ENCODE measurements around the gene BRI3. TPM values are rescaled to one million over a fixed set of nuclear protein-coding genes. Genes with fewer than 3 reads are reported as not detected.

BRI3 gene
- total and polyA plus RNA-seq, 2 of the 13 experiments (the other 11 are each of a cell fraction or from before 2014, with no cell fraction given): 54.0 to 103 TPM

- no peak for TF ChIP-seq SP1 (IDR thresholded peaks at IDR 0.05)
- no peak for TF ChIP-seq SP1 (CRISPR knock-in tag; IDR thresholded peaks at IDR 0.05)
- TF ChIP-seq ZNF782 (CRISPR knock-in tag; IDR thresholded peaks at IDR 0.05; ENCODE audit: borderline replicate concordance): no peak; the same call in 1 of the 2 replicates
- no peak for TF ChIP-seq ADNP (CRISPR knock-in tag; IDR thresholded peaks at IDR 0.05)
- TF ChIP-seq SRF (IDR thresholded peaks at IDR 0.05; ENCODE audit: low read depth, low read length): no peak
- TF ChIP-seq ZSCAN21 (CRISPR knock-in tag; IDR thresholded peaks at IDR 0.05; ENCODE audit: borderline replicate concordance): peak; percentile 36; the same call in 1 of the 2 replicates
- peak; percentile 69; the same call in 1 of the 2 replicates for TF ChIP-seq MEF2D (CRISPR knock-in tag; IDR thresholded peaks at IDR 0.05)
- no peak for TF ChIP-seq TCF7 (IDR thresholded peaks at IDR 0.05; ENCODE audit: low read depth)
- TF ChIP-seq, protein P1, sequence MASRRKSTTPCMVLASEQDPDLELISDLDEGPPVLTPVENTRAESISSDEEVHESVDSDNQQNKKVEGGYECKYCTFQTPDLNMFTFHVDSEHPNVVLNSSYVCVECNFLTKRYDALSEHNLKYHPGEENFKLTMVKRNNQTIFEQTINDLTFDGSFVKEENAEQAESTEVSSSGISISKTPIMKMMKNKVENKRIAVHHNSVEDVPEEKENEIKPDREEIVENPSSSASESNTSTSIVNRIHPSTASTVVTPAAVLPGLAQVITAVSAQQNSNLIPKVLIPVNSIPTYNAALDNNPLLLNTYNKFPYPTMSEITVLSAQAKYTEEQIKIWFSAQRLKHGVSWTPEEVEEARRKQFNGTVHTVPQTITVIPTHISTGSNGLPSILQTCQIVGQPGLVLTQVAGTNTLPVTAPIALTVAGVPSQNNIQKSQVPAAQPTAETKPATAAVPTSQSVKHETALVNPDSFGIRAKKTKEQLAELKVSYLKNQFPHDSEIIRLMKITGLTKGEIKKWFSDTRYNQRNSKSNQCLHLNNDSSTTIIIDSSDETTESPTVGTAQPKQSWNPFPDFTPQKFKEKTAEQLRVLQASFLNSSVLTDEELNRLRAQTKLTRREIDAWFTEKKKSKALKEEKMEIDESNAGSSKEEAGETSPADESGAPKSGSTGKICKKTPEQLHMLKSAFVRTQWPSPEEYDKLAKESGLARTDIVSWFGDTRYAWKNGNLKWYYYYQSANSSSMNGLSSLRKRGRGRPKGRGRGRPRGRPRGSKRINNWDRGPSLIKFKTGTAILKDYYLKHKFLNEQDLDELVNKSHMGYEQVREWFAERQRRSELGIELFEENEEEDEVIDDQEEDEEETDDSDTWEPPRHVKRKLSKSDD (CRISPR knock-in tag; IDR thresholded peaks at IDR 0.05; ENCODE audit: low read depth): peak; percentile 77; the same call in 1 of the 2 replicates
- no peak for TF ChIP-seq POLR2A (IDR thresholded peaks at IDR 0.05; ENCODE audit: insufficient read depth in 1 of 2, low read depth in 2 of 2, low read length in 2 of 2)
- no peak for TF ChIP-seq NFATC3 (CRISPR knock-in tag; IDR thresholded peaks at IDR 0.05)
- TF ChIP-seq E2F2 (CRISPR knock-in tag; IDR thresholded peaks at IDR 0.05; ENCODE audit: borderline replicate concordance): no peak
- TF ChIP-seq, protein P2, sequence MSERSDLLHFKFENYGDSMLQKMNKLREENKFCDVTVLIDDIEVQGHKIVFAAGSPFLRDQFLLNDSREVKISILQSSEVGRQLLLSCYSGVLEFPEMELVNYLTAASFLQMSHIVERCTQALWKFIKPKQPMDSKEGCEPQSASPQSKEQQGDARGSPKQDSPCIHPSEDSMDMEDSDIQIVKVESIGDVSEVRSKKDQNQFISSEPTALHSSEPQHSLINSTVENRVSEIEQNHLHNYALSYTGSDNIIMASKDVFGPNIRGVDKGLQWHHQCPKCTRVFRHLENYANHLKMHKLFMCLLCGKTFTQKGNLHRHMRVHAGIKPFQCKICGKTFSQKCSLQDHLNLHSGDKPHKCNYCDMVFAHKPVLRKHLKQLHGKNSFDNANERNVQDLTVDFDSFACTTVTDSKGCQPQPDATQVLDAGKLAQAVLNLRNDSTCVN (CRISPR knock-in tag; IDR thresholded peaks at IDR 0.05; ENCODE audit: borderline replicate concordance): 0 out of 2 replicates have a peak, but pooled peaks have one; percentile 42
- no peak for TF ChIP-seq MAZ (IDR thresholded peaks at IDR 0.05; ENCODE audit: borderline replicate concordance, low read depth, low read length)
- TF ChIP-seq MAZ (CRISPR knock-in tag; IDR thresholded peaks at IDR 0.05; ENCODE audit: low read depth): peak; percentile 45; the same call in 1 of the 2 replicates
- TF ChIP-seq ZNF546 (CRISPR knock-in tag; conservative IDR thresholded peaks at IDR 0.05): no peak
- TF ChIP-seq ZNF598 (CRISPR knock-in tag; IDR thresholded peaks at IDR 0.05; ENCODE audit: borderline replicate concordance): no peak
- no peak for TF ChIP-seq U2AF1 (optimal IDR thresholded peaks at IDR 0.05; ENCODE audit: low read depth, low read length)
- TF ChIP-seq DNMT1 (CRISPR knock-in tag; IDR thresholded peaks at IDR 0.05): no peak
- peak; percentile 96 for TF ChIP-seq HDAC1 (CRISPR knock-in tag; IDR thresholded peaks at IDR 0.05)
- no peak for TF ChIP-seq SALL2 (CRISPR knock-in tag; IDR thresholded peaks at IDR 0.05)
- TF ChIP-seq ZNF350 (CRISPR knock-in tag; IDR thresholded peaks at IDR 0.05; ENCODE audit: borderline replicate concordance, low read depth): peak; percentile 63; the same call in 1 of the 2 replicates
- TF ChIP-seq KAT7 (CRISPR knock-in tag; IDR thresholded peaks at IDR 0.05; ENCODE audit: borderline replicate concordance): no peak
- peak; percentile 98 for TF ChIP-seq PHF21A (CRISPR knock-in tag; IDR thresholded peaks at IDR 0.05)
- no peak for TF ChIP-seq PHF5A (CRISPR knock-in tag; IDR thresholded peaks at IDR 0.05; ENCODE audit: low read depth, unreplicated experiment)
Measured at GRCh38 chr7:98300595-98301372, 19.3 kb downstream of the BRI3 start (continued).
